Cardiac muscle cell (in vitro differentiated cells and primary cell): ENCODE measurements around the gene BMPR1A. TPM values are rescaled to one million over a fixed set of nuclear protein-coding genes. Genes with fewer than 3 reads are reported as not detected.
"Not testable (repeated sequence)": the region's sequence is repeated elsewhere in the genome, so short reads cannot be mapped to it uniquely, and the experiment has no call there.

Experiments used
- DNase-seq, 2 donors: peaks; one replicate each; pipeline versions ENCODE4 v3.0.0 to v3.0.0-alpha.2; 2010 to 2017; ENCODE audit warnings: low read depth in 1 of 2, low spot score in 1 of 2
- H3K27ac ChIP-seq: fragments of 200-600 bp; sonication (generic); 2 replicates; pipeline ENCODE4 v1.5.1; 2016
- H3K27me3 ChIP-seq: fragments of 200-600 bp; sonication (generic); 2 replicates; pipeline ENCODE4 v1.6.0; 2016; ENCODE audit warnings: control low read depth
- H3K36me3 ChIP-seq: fragments of 200-600 bp; sonication (generic); 2 replicates; pipeline ENCODE4 v1.5.1; 2016; ENCODE audit warnings: control low read depth
- H3K4me1 ChIP-seq: fragments of 200-600 bp; sonication (generic); 2 replicates; pipeline ENCODE4 v1.8.1; 2017; ENCODE audit warnings: low read depth, mild to moderate bottlenecking, mixed run types
- H3K4me3 ChIP-seq: fragments of 200-600 bp; sonication (generic); 2 replicates; pipeline ENCODE4 v1.5.1; 2016; ENCODE audit warnings: mild to moderate bottlenecking
- H3K9me3 ChIP-seq: fragments of 200-600 bp; sonication (generic); 2 replicates; pipeline ENCODE4 v1.5.1; 2017; ENCODE audit warnings: low read depth, mild to moderate bottlenecking, control low read depth
- CTCF ChIP-seq: IDR thresholded peaks from 2 replicates; pipeline ENCODE4 v1.5.1; 2012; ENCODE audit warnings: low read depth, mild to moderate bottlenecking, low read length
- polyA plus RNA-seq: library from polyadenylated mRNA; unstranded; fragments of >200 nt; fragmentation: Nextera tagmentation; extraction: Ambion mirVana; gene quantifications from 2 replicates; pipeline ENCODE4 v1.2.1, GENCODE V29; 2016
- total RNA-seq: library from RNA; depleted of rRNA; stranded (reverse); fragments of >200 nt; gene quantifications from 2 replicates; pipeline ENCODE4 v1.2.3, GENCODE V29; 2016

Gene BMPR1A
- total and polyA plus RNA-seq, 2 experiments from 2014 or later = 35.6 to 39.4 TPM

- Histone ChIP-seq H3K27ac (peak overlapping the region; percentile 39), H3K27me3 (no peaks in the 10 kb centered on the region), H3K36me3 (peaks cover 77% of the 10 kb centered on the region), H3K4me1 (no peaks in the 10 kb centered on the region), H3K4me3 (no peak overlapping the region), H3K9me3 (no peaks in the 10 kb centered on the region)
- no peak for TF ChIP-seq CTCF
- peak in 1 of 2 donors; percentile 30 for DNase-seq
These were observed 161.6 kb downstream of the BMPR1A start for GRCh38 chr10:86918022-86918471.

GRCh38 chr10:86922553-86922961 lies 166.1 kb downstream of the BMPR1A start:
- Histone ChIP-seq H3K27me3 (no peaks in the 10 kb centered on the region), H3K36me3 (peaks cover 68% of the 10 kb centered on the region), H3K9me3 (no peaks in the 10 kb centered on the region), H3K27ac (no peak overlapping the region), H3K4me3 (no peak overlapping the region), H3K4me1 (no peaks in the 10 kb centered on the region)
- no peak for TF ChIP-seq CTCF
- no peak for DNase-seq

GRCh38 chr10:86929468-86930380 lies 173.3 kb downstream of the BMPR1A start:
- H3K4me1 ChIP-seq = peaks cover 1% of the 10 kb centered on the region
- no peak for DNase-seq
- no peak for TF ChIP-seq CTCF
- no peaks in the 10 kb centered on the region for H3K9me3 ChIP-seq
- peak overlapping the region; percentile 68 for H3K27ac ChIP-seq
- peaks cover 47% of the 10 kb centered on the region for H3K36me3 ChIP-seq
- no peaks in the 10 kb centered on the region for H3K27me3 ChIP-seq
- H3K4me3 ChIP-seq = no peak overlapping the region

- peaks cover 6% of the 10 kb centered on the region for H3K4me1 ChIP-seq
- peak in 1 of 2 donors; percentile 74 for DNase-seq
- no peak overlapping the region for H3K27ac ChIP-seq
- TF ChIP-seq CTCF = no peak
- no peaks in the 10 kb centered on the region for H3K9me3 ChIP-seq
- H3K27me3 ChIP-seq = no peaks in the 10 kb centered on the region
- H3K4me3 ChIP-seq = no peak overlapping the region
- H3K36me3 ChIP-seq = peaks cover 34% of the 10 kb centered on the region
These were observed 175.5 kb downstream of the BMPR1A start for GRCh38 chr10:86931872-86932271.

GRCh38 chr10:86932674-86933073 lies 176.3 kb downstream of the BMPR1A start:
- peaks cover 27% of the 10 kb centered on the region for H3K36me3 ChIP-seq
- no peak for TF ChIP-seq CTCF
- H3K9me3 ChIP-seq = no peaks in the 10 kb centered on the region
- peak overlapping the region; percentile 12 for H3K27ac ChIP-seq
- H3K27me3 ChIP-seq = no peaks in the 10 kb centered on the region
- peaks cover 6% of the 10 kb centered on the region for H3K4me1 ChIP-seq
- H3K4me3 ChIP-seq = no peak overlapping the region
- no peak for DNase-seq

GRCh38 chr10:86934162-86934711 lies 177.8 kb downstream of the BMPR1A start:
- peaks cover 16% of the 10 kb centered on the region for H3K36me3 ChIP-seq
- H3K4me1 ChIP-seq, DNase-seq, H3K27ac ChIP-seq, H3K27me3 ChIP-seq, H3K4me3 ChIP-seq, H3K9me3 ChIP-seq: not testable (repeated sequence)
